Glutamatergic neuron (in vitro differentiated cells): ENCODE data around the gene NFKB1. TPM values are rescaled to one million over a fixed set of nuclear protein-coding genes. Genes with fewer than 3 reads are reported as not detected.

Experiments used
- DNase-seq: peaks from one replicate; pipeline ENCODE4 v3.0.0; 2022
- H3K27ac Mint-ChIP-seq: one replicate; pipeline ENCODE4 v1.8.0; 2020; ENCODE audit warnings: mild to moderate bottlenecking, mixed read lengths, inconsistent platforms; ENCODE audit not compliant: unreplicated experiment
- H3K27me3 Mint-ChIP-seq: one replicate; pipeline ENCODE4 v1.8.0; 2020; ENCODE audit warnings: mild to moderate bottlenecking, moderate library complexity, mixed read lengths, inconsistent platforms; ENCODE audit not compliant: unreplicated experiment
- H3K36me3 Mint-ChIP-seq: one replicate; pipeline ENCODE4 v1.8.0; 2020; ENCODE audit warnings: mild to moderate bottlenecking, mixed read lengths, inconsistent platforms; ENCODE audit not compliant: unreplicated experiment
- H3K4me1 Mint-ChIP-seq: one replicate; pipeline ENCODE4 v1.8.0; 2020; ENCODE audit warnings: mild to moderate bottlenecking, low read depth, mixed read lengths, inconsistent platforms; ENCODE audit not compliant: unreplicated experiment
- H3K4me3 Mint-ChIP-seq: one replicate; pipeline ENCODE4 v1.8.0; 2020; ENCODE audit warnings: mild to moderate bottlenecking, mixed read lengths, inconsistent platforms; ENCODE audit not compliant: unreplicated experiment
- H3K9me3 Mint-ChIP-seq: one replicate; pipeline ENCODE4 v1.8.0; 2020; ENCODE audit warnings: mild to moderate bottlenecking, moderate library complexity, mixed read lengths, inconsistent platforms; ENCODE audit not compliant: unreplicated experiment
- total RNA-seq: library from RNA; stranded (reverse); fragmentation: NEBNext Ultra II Directional; extraction: Animal tissue kit (Norgen Biotek cat#: 25700); gene quantifications from one replicate; pipeline ENCODE4 v1.2.1, GENCODE V29; 2021; ENCODE audit not compliant: unreplicated experiment
- TF ChIP-seq, protein P1 (sequence below): fragments of 200-600 bp; sonication (generic); IDR thresholded peaks from one replicate; pipeline ENCODE4 v1.5.0; 2021; ENCODE audit not compliant: partially characterized antibody, unreplicated experiment

NFKB1 gene
- total RNA-seq, 1 donor from 2014 or later = 3.2 TPM

- Mint-ChIP-seq H3K27me3 (no peaks in the 10 kb centered on the region), H3K4me3 (no peak overlapping the region), H3K4me1 (no peaks in the 10 kb centered on the region), H3K27ac (no peak overlapping the region), H3K9me3 (no peaks in the 10 kb centered on the region), H3K36me3 (no peaks in the 10 kb centered on the region)
- DNase-seq = no peak
- TF ChIP-seq, protein P1, sequence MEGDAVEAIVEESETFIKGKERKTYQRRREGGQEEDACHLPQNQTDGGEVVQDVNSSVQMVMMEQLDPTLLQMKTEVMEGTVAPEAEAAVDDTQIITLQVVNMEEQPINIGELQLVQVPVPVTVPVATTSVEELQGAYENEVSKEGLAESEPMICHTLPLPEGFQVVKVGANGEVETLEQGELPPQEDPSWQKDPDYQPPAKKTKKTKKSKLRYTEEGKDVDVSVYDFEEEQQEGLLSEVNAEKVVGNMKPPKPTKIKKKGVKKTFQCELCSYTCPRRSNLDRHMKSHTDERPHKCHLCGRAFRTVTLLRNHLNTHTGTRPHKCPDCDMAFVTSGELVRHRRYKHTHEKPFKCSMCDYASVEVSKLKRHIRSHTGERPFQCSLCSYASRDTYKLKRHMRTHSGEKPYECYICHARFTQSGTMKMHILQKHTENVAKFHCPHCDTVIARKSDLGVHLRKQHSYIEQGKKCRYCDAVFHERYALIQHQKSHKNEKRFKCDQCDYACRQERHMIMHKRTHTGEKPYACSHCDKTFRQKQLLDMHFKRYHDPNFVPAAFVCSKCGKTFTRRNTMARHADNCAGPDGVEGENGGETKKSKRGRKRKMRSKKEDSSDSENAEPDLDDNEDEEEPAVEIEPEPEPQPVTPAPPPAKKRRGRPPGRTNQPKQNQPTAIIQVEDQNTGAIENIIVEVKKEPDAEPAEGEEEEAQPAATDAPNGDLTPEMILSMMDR = no peak
Measured at GRCh38 chr4:102524691-102525090, 23.5 kb downstream of the NFKB1 start.

DNA sequence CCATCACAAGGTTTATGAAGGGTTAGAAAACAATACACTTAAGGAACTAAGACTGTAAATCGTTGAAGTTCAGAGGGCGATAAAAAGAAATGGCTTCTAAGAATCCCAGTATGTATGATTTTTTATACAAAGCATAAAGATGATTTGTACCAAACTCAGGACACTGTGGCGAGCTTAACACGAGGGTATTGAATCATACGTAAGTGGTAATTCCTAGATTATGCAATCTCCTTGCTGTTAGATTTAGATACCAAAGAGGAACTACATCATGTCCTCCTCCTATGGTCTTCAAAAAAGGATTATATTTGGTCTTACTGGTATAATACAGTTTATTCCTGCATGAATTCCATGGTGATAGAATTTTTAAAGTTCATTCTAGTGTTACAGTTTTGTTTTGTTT lies 23.9 kb downstream of the NFKB1 start:
- no peak overlapping the region for H3K27ac Mint-ChIP-seq
- no peak overlapping the region for H3K4me3 Mint-ChIP-seq
- H3K9me3 Mint-ChIP-seq = no peaks in the 10 kb centered on the region
- no peaks in the 10 kb centered on the region for H3K27me3 Mint-ChIP-seq
- no peak for DNase-seq
- no peaks in the 10 kb centered on the region for H3K4me1 Mint-ChIP-seq
- TF ChIP-seq, protein P1 = no peak
- no peaks in the 10 kb centered on the region for H3K36me3 Mint-ChIP-seq

- Mint-ChIP-seq H3K27ac (no peak overlapping the region), H3K4me3 (no peak overlapping the region), H3K27me3 (no peaks in the 10 kb centered on the region), H3K36me3 (no peaks in the 10 kb centered on the region), H3K9me3 (no peaks in the 10 kb centered on the region), H3K4me1 (peaks cover 2% of the 10 kb centered on the region)
- TF ChIP-seq, protein P1 = no peak
- no peak for DNase-seq
Measured at GRCh38 chr4:102525504-102525903, 24.3 kb downstream of the NFKB1 start.

DNA sequence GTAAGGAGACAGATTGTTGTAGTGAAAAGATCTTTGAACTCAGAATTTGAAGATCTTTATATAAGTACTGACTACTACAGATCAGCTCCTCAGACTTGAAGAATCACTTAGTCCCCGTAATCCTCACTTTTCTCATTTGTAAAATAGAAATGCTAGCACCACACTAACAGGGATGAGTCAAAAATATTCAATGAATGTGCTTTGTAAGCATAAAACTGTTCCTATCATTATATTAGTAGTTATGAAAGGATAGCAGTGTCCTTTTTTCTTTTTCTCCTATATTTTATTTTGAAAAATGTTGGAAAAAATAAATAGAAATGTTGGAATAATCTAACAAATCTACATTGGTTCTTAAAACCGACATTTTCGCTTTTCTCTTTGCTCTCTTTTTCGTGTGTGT lies 25.4 kb downstream of the NFKB1 start:
- H3K4me3 Mint-ChIP-seq = no peak overlapping the region
- TF ChIP-seq, protein P1 = no peak
- H3K9me3 Mint-ChIP-seq = no peaks in the 10 kb centered on the region
- H3K27ac Mint-ChIP-seq = no peak overlapping the region
- no peaks in the 10 kb centered on the region for H3K27me3 Mint-ChIP-seq
- H3K36me3 Mint-ChIP-seq = no peaks in the 10 kb centered on the region
- no peak for DNase-seq
- H3K4me1 Mint-ChIP-seq = peaks cover 3% of the 10 kb centered on the region

DNA sequence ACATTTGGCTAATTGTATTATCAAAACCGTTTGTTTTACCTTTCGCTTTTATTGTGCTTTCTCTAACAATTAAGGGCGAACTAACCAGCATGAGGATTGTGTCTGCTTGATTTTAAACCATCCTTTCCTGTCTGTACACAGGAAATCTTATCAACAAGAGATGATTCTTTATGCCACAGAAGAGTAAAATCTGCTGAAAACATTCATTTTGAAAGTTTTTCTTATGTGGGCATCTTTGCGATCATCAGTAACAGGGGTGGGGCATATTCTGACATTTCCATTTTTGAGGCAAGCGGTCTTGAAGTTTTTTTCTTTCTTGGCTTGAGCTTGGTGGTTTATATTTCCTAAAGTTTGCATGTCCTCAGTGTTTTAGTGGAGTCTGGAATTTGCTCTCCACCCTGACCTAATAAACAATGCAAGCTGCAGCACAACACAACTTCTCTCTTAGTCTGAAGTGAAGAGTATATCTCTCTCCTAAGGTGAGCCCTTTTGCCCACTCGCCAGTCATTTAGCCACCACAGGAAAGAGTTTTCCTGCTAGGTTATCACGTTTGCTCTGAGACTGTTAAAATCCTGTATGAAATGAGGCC lies 26.6 kb downstream of the NFKB1 start:
- Mint-ChIP-seq H3K36me3 (no peaks in the 10 kb centered on the region), H3K4me1 (peaks cover 3% of the 10 kb centered on the region), H3K4me3 (no peak overlapping the region), H3K9me3 (no peaks in the 10 kb centered on the region), H3K27ac (no peak overlapping the region), H3K27me3 (no peaks in the 10 kb centered on the region)
- no peak for DNase-seq
- TF ChIP-seq, protein P1 = no peak
